Effector CD8-positive, alpha-beta T cell (primary cell): ENCODE data around the gene HOXB4.

Source experiments
- DNase-seq: peaks from one replicate; lab custom pipeline; 2025; lab: John Stamatoyannopoulos, UW
- total RNA-seq, 4 experiments: gene quantifications; one replicate each; lab custom pipeline; 2026; lab: John Stamatoyannopoulos, UW

HOXB4 gene
- total RNA-seq = 2.1 to 5.8 (median 5.1) reads per million in 4 experiments

GRCh38 chr17:48577946-48578615 lies at the start of gene HOXB4:
Gene HOXB4, minus strand, starts transcription at chr17:48578350. Its CDS starts 31 bp downstream, at chr17:48578319.
- DNase-seq = peak; percentile 55

DNA sequence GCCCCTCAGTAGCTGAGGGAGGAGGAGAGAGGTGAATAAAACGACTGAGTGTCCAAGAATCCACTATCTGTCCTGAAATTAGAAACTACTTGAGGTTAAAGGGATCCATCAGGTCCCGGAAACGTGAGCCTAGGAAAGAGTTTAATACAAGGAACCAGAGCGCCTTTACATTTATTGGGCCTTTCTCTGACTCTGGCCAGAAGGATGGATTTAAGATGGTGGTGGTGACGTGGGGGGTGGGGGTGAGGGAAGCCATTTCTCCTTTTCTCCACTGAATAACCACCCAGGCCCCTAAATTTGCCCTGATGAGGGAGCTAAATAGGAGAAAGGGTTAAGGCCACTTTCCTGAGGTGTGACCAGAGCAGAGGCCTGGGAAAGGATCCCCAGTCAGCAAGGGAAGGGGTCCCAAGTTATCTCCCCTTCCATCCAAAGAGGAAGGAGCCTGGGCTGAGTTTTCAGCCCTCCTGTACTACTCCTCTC lies 49.0 kb upstream of the HOXB4 start:
- DNase-seq = no peak

GRCh38 chr17:48626245-48627117 lies 48.3 kb upstream of the HOXB4 start, which contains the start of gene HOXB9:
Gene HOXB9, minus strand, starts transcription at chr17:48626358. Its CDS starts 89 bp downstream, at chr17:48626269.
- DNase-seq = no peak

GRCh38 chr17:48625495-48626244 lies 47.5 kb upstream of the HOXB4 start:
- DNase-seq = no peak

GRCh38 chr17:48624544-48625494 lies 46.7 kb upstream of the HOXB4 start:
- DNase-seq = no peak

- DNase-seq = no peak
Measured at GRCh38 chr17:48624118-48624517, 46.0 kb upstream of the HOXB4 start.

- DNase-seq = no peak
Measured at GRCh38 chr17:48623583-48623982, 45.4 kb upstream of the HOXB4 start.

GRCh38 chr17:48622857-48623256 lies 44.7 kb upstream of the HOXB4 start:
- DNase-seq = no peak

DNA sequence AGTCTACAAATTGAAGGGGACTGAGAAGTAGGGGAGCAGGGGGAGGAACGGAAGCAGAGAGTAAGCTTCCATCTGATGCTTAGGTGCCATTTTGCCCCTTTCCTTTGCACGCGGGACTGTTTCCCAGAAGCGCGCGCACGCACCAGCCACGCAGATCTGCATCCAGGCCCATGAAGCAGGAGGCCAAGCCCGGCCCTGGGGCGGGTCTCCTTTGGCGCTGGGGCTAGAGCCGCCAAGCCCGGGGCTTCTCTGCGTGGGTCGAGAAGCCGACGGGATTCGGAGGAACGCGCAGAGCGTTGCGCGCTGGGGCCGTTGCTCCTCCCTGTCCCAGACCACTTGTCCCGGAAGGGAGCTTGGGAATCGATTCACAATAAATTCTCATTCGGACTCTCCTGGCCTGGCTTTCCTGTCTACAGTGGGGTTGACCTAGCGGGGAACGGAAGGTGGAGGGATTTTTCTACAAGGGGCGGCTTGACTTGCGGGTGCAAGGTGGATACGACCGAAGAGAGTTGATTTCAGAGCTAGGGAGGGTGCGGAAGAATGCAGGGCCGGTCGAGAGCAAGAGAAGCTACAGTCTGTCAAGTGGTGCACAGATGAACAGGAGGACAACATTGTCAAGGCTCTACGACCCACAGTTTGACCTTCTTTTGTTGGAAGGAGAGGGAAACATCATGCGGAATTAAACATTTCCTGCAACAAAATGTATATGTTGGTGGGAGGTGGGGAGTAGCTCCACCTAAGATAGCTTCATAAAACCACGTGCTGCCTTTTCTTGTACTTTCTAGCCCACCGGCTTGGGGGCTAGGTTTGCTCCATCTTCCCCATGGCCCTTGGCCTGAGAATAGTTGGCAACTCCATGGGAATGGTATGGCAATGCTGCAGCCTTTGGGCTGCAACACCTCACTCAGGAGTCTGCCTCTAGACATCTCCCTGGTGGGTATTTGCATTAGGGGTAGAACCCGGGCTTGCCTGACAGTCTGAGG lies 43.6 kb upstream of the HOXB4 start:
- no peak for DNase-seq

GRCh38 chr17:48620461-48621139 lies 42.5 kb upstream of the HOXB4 start:
- no peak for DNase-seq

DNA sequence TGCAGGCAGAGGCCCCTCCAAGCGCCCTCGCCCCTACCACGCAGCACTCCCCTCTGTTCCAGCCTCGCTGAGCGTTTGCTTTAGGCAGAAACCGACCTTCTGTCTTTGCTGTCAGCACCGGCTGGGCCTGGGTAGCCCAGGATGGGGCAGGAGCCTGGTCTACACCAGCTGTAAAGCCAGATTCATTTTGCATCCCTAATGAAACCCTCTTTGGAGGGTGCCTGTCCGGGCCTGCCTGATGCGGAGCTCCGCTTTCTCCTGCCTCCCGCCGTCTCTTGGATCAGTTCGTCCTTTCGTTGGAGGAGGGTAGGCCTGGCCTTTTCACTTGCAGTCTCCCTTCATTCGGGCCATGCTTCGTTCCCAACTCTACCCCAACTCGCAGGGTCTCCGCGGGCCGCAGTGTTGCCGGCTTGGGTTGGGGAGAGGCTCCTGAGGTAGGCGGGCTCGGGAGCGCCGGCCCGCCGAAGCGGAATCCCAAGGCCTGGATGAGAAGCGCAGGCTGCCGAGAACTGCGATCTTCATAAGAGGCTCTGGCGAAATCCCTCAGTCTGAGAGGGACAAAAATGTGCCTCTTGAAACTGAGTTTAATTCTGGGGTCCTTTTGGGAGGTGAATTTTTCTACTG lies 41.8 kb upstream of the HOXB4 start:
- no peak for DNase-seq

GRCh38 chr17:48618256-48618896 lies 40.2 kb upstream of the HOXB4 start:
- DNase-seq = peak; percentile 78

GRCh38 chr17:48617471-48618255 lies 39.5 kb upstream of the HOXB4 start:
- DNase-seq = no peak

- DNase-seq = no peak
Measured at GRCh38 chr17:48616717-48617470, 38.7 kb upstream of the HOXB4 start.

GRCh38 chr17:48615963-48616716 lies 38.0 kb upstream of the HOXB4 start:
- DNase-seq = no peak
